Measurements from ENCODE around the gene MTCL1. TPM values are rescaled to one million over a fixed set of nuclear protein-coding genes. Genes with fewer than 3 reads are reported as not detected.

The MTCL1 gene
- total RNA-seq, 1 donor from 2014 or later = 0.42 TPM

DNA sequence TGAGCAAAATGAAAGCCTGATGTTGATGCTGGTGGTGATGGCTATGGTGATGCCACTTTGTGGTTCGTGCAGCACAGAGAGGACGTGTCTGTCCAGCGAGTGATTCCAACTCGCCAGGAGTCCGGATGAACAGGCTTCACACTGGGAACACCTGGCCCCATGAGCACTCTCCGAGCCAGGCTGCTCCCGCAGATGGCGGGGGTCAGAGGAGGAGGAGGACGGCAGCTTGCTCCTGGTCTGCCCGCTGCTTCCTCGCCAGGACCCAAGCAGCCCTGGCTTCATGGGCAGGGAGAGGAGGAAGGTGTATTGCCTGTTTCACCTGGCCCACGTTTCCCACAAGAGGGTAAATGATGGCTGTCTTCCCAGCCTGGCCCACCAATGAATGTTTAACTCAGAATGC lies 121.6 kb downstream of the MTCL1 start:
- intact Hi-C loops (cut with micrococcal nuclease) = no loop called here

DNA sequence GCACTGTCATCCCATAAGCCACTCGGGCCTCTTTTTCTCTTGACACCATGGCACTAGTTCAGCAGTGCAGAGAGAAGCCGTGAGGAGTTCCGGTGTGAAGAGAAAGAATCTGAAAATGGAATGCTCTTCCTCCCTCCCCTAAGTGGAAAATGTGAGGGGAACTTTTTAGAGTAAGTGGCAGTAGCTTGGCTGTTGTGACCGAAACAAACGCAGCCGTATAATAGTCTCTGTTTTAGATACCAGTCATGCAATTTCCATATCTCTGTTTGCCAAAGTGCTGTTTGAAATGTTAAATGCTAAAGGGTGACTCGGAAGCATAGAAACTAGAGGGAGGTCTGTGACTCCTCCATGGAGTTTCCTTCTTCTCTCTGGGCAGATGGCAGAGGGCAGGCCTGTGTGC lies 122.9 kb downstream of the MTCL1 start:
- intact Hi-C loops (cut with micrococcal nuclease) = no loop called here

DNA sequence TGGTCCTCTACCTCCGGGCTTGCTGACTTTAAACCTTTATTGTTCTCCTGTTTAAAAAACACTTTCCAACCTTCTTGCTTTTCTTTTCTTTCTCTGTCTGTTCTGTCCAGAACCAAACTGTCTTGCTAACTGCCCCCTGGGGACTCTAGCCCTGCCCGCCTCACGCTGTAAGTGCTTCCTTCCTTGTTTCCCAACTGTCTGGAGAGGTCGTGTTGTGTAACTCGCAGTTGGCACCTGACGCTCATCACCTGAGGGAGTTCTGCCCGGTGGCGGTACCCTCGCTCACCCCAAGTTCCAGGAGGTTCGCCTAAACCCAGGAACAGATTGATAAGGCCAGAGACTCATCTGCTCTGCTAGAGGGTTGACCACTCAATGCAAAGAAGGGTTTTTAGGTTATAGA lies 123.4 kb downstream of the MTCL1 start:
- intact Hi-C loops (cut with micrococcal nuclease) = no loop called here

DNA sequence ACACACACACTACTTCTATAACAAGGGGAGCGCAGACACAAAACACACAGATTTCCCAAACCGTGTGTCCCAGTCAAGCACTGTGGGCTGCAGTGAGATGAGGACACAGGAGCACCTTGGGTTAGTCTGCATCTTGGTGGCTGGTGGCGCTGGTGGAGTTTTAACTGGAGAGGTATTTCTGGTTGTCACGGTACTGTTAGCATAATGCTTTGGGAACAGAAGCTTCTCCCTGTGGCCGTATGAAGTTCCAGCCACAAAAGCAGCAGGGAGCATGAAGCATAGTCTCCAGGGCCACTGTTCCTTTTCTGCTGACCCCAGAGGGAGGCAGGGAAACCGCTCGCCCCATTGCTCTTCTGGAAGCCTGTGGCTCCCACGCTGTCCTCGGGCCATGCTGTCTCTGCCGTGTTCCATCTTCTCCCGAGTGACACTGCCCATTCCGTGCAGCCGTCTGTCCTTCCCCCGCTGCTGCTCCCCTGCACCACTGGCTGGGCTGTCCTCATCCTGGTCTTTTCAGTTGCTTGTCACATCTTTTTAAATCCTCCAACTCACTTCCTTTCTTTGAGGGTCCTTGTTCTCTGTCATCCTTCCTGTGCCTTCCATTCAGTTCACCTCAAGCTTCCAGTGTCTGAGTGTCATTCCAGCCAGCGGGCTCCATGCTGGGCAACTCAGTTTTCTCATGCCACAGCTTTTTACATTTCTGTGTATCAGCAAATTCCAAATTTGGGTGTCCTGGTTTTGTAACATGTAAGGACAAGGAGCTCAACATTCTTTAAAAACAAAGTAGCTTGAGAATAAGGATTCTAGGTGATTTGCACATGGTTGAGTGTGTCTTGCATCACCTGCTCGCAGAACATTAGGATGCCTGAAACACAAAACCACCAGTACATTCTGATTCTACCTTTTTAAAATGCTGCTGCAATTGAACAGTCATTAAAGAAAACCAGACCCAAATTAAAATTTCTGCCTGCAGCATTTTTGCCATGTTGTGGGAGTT lies 125.0 kb downstream of the MTCL1 start:
- intact Hi-C loops (cut with micrococcal nuclease) = no loop called here

DNA sequence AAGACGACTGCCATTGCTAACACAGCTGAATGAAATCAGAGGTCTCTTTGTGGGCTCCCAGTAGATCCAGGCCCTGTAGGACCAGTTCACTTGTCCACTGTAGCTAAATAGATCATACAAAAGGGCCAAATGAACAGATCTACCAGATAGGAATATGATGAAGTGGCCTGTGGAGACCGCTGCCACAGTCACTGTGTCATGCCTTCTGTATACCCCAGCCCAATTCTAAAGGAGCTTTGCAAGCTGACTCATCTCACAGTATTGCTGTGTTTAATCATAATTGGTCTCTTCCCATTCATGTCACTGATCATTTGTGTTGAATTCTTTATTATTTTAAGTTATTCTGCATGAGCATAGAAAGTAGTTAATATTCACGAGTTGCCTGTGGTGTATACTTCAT lies 125.8 kb downstream of the MTCL1 start:
- intact Hi-C loops (cut with micrococcal nuclease) = no loop called here

DNA sequence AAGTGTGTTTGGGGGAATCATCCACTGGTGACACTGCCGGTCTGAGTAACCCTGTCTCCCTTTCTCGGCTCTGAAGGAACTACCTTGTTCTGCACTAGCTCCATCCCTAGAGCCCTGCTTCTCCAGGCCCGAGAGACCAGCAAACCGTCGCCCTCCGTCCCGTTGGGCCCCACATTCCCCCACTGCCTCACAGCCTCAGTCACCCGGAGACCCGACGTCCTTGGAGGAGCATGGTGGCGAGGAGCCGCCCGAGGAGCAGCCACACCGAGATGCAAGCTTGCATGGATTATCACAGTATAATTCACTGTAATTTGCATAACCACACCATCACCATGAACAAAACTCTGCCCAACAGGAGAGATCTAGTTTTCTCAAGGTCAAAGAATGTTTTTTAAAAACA lies 126.2 kb downstream of the MTCL1 start:
- intact Hi-C loops (cut with micrococcal nuclease) = no loop called here

DNA sequence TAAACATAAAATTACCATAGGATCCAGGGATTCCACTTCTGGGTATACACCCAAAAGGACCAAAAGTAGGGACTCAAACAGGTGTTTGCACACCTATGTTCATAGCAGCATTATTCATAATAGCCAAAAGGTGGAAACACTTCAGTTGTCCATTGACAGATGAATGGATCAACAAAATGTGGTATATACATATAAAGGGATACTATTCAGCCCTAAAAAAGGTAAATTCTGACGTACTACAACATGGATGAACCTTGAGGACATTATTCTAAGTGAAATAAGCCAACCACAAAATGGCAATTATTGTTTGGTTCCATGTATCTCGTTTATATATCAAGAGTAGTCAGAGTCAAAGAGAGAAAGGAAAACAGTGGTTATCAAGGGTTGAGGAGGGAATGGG lies 128.1 kb downstream of the MTCL1 start:
- intact Hi-C loops (cut with micrococcal nuclease) = no loop called here

DNA sequence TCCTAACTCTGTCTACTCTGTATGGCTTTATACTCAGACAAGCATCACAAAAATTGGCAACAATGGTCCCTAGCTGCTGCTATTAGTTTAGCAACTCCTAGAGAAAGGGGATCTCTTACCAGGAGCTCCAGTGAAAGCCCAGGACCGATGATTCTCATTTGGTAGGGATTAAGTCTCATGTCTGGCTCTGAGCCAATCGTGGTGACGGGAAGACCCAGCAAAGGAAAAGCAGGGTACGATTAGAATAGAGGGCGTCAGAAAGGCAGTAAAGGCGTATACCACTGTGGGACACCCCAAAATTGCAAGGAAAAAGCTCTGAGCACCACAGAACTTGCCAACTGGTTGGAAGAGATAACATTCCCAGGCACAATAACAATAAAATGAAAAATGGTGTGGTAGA lies 129.5 kb downstream of the MTCL1 start:
- intact Hi-C loops (cut with micrococcal nuclease) = no loop called here

DNA sequence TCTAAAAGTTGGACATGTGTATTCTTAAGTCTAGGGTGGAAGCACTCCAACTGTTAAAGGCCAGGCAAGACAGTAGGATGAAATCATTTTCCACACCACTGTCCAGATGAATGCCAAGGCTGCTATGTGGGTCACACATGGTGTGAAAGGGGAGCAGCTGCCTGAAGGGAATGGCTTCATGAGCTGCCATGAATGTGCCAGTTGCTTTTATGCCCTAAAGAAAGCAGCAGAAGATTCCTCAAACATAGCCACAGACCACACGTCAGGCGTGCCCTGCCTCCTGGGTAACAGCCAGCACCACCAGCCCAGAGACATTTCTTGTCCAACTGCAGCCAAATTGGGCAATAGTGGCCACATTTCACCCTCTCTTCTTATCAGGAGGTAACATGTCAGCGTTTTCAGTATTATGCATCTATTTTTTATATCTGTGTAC lies 130.2 kb downstream of the MTCL1 start:
- intact Hi-C loops (cut with micrococcal nuclease) = no loop called here

DNA sequence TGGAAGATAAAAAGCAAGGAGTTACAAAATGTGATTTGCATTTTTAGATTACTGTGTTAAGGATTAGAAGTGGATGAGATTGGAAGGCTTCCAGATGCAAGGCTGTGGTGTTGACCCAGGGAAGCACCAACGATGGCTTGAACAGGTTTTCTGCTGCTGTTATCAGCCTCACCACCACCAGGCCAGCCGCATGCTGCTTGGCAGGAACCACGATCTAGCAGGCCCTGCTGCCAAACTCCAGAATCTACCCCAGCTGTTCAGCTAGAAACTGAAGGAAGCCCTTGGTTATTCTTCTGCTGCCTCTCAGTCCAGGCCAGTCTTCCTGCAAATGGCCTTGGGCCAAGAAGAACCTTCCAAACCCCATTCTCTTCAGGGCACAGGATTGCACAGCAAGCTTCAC lies 133.9 kb downstream of the MTCL1 start:
- intact Hi-C loops (cut with micrococcal nuclease) = no loop called here

DNA sequence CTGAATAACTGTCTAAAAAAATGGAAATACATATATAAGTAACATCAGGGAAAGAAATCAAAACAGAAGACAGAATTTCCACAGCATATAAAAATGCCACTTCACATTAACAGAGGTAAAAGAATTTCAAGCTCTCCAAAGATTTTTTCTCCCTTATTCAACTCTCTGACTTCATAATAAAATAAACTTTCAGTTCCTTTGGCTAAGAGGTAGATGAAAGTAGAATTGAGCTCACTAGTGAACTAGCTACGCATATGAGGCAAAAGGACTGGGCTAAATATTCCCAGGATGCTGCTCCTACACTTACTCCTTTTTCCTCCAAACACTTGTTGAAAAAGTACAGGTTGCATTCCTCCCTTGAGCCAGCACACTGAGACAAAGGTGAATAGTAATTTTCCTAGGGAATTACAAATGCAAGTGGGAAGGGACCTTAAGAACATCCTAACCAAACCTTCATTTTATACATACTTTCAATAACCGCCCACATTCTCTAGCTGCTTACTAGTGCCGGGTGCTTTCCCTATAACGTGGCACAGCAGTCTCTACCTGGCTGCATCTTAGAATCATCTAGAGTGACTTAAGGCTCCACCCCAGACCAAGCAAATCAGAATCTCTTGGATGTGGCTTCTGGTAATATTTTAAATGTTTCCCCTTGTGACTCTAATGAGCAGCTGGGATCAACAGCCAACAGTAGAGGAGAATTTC lies 136.6 kb downstream of the MTCL1 start:
- intact Hi-C loops (cut with micrococcal nuclease) = loop anchor here (5.0 kb wide), 1 partner anchor 95 kb away; no protein-coding TSS in a partner anchor

DNA sequence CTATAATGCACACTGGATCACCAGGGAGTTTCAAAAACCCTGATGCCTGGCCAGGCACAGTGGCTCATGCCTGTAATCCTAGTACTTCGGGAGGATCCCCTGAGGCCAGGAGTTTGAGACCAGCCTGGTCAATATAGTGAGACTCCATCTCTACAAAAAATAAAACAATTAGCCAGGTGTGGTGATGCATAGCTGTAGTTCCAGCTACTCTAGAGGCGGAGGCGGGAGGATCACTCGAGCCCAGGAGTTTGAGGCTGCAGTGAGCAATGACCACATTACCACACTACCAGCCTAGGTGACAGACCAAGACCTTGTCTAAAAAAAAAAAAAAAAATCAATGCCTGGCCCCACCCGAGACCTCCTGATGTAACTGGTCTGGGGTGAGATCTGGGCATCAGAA lies 137.2 kb downstream of the MTCL1 start:
- intact Hi-C loops (cut with micrococcal nuclease) = loop anchor here (5.0 kb wide), 1 partner anchor 95 kb away; no protein-coding TSS in a partner anchor

DNA sequence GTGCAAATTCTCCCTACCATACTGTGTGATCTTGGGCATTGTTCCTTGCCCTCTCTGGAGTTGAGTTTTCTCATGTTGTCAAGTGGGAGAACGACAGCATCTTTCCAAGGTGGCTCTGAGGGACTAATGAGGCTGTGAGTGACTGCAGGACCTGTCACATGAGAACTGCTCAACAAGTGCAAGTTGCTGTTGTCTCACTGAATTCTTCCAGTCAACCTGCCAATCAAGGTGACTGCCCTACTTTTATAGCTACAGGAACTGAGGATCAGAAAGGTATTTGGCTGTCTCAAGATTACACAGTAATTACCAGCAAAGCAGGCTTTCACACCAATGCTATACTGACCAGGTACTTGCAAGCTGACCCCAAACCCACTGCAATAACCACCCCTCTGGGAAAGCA lies 137.6 kb downstream of the MTCL1 start:
- intact Hi-C loops (cut with micrococcal nuclease) = loop anchor here (5.0 kb wide), 1 partner anchor 94 kb away; no protein-coding TSS in a partner anchor

DNA sequence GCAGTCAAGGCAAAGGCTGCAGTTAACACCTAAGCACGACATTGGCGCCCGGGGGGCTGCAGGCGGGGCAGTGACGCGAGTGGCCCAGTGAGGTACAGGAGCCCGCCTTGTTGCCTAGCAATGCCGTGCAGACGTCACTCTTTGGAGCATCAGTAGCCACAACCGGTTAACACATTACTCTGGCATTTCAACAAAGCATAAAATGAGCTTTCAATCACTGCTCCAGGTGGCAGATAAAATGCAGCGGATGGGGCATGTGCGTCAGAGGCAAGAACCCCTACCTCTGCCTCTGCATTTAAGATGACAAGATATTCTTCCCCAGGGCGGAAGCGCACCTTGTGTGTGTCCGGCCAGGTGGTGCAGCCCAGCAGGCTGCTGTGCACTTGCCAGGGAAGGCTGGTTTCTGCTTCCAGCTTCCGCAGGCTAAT lies 139.4 kb downstream of the MTCL1 start:
- intact Hi-C loops (cut with micrococcal nuclease) = loop anchor here (5.0 kb wide), 1 partner anchor 93 kb away; no protein-coding TSS in a partner anchor

DNA sequence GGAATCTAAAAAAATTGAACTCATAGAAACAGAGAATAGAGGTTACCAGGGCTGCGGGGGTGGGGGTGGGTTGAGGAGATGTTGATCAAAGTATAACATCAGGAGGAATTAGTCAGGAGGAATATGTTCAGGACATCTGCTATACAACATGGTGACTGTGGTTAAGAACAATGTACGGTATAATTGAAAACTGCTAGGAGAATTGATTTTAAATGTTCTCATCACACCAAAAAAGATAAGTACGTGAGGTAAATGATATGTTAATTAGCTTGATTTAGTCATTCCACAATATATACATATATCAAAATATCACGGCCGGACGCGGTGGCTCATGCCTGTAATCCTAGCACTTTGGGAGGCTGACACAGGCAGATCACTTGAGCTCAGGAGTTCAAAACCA lies 140.2 kb downstream of the MTCL1 start:
- intact Hi-C loops (cut with micrococcal nuclease) = no loop called here

DNA sequence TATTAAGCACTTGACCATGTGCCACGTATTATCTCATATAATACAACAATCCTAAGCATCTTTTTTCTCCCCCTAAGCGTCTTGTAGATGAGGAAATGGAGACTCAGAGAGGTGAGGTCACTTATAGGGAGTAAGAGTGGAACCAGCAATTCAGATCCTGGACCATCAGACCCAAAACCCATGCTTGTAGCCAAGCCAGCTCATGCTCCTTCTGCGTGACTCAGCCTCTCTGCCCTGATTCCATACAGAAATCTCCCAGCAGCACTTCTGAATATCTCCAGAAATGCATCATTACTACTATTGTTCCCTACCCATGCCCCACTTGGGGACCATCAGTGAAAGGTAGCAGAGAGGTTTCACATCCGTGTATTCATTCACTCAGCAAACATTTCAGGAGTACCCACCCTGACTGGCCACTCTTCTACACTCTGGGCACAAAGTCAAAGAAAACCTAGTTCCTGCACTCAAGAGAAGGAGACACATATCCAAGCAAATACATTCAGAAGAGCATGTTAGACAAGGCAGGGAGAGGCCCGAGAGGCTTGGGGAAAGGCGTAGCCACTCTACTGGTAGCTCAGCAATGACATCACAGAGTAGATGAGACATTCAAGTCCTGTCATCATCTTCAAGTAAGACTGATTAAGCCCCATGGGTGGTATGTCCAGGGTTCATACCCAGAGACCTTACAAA lies 141.9 kb downstream of the MTCL1 start:
- intact Hi-C loops (cut with micrococcal nuclease) = no loop called here

DNA sequence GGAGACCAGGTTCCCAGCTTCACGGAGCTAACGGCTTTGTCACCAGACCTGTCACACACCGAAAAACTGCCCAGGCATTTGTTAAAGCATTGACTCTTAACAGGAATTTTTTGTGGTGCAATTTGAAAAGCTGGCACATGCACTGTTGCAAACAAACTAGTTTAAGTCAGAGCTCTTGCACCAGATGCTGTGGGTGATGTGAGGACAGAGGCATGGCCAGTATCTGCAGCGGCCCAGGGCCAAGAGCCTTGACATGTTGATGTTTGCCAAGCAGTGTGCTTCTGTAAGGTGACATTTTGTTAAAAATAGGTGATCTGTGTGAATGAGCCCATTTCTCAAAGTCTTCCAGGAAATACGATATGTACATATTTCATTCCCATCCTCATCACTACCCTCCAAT lies 142.5 kb downstream of the MTCL1 start:
- intact Hi-C loops (cut with micrococcal nuclease) = no loop called here

DNA sequence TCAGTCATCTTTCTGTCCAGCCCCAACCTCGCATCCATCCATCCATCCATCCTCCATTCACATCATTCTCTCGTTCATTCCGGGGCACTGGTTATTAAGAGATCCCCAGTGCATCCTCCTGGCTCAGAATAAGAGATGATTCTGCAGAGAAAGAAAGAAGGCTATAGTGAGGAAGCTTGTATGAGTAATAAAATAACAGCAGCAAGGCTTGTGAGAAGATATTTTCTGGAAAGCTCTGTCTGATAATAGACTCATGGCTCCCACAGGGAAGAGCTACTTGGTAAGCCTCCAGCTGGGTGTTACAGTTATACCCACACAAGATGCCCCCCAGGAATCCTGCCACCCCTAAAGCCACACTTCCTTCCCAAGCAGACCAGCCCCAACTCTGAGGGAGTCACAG lies 143.2 kb downstream of the MTCL1 start:
- intact Hi-C loops (cut with micrococcal nuclease) = no loop called here

DNA sequence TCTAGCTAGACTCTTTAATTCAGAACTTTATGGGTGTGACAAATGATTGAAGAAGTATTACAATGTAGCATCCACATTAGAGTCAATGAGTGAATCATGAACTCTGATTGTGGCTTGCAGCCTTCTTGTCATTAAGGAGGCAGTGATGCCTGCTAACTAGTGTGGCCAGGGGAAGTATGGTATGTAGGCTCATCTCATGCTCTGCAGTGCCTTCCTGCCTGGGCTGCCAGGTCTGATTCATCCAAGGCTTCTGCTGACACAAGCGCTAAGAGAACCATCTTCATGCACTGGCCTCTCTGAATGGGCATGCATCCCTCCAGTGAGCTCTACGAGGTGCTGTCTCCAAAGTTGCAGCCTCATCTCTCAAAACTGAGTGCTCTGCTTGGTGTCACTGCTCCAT lies 144.3 kb downstream of the MTCL1 start:
- intact Hi-C loops (cut with micrococcal nuclease) = no loop called here

DNA sequence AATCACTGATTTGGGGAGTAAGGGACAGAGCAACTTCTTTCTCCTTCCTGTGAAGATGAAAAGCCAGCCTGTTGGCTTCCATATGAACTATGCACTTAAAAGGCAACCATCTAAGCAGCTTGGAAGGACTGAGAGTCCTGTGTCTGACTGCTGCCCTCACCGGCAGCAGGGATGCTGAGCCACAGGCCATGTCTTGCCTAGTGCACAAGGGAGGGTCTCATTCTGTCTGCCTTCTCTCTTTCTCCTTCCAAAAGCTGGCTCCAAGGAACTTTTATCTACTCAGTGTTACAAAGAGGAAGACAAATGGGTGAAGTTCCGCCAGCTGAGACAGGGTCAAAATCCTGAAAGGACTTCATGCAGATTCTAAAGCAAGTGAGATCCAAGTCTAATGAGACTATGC lies 146.3 kb downstream of the MTCL1 start:
- intact Hi-C loops (cut with micrococcal nuclease) = no loop called here

DNA sequence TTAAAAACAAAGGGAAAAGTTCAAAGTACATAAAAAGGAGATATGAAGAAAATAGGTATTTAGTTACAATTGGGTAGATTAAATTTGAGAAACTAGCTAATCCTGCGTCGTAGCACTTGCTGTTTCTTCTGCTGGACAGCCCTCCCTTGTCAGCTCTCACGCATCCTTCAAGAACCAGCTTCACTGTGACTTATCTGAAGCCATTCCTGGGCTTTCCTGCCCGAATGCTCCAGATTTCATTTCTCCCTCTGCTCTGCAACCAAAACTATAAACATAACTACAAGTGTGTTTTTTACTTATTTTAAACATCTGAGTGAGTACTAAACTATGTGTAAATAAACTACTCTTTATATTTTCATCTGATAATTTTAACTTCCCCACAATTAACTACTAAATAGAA lies 149.2 kb downstream of the MTCL1 start:
- intact Hi-C loops (cut with micrococcal nuclease) = no loop called here

DNA sequence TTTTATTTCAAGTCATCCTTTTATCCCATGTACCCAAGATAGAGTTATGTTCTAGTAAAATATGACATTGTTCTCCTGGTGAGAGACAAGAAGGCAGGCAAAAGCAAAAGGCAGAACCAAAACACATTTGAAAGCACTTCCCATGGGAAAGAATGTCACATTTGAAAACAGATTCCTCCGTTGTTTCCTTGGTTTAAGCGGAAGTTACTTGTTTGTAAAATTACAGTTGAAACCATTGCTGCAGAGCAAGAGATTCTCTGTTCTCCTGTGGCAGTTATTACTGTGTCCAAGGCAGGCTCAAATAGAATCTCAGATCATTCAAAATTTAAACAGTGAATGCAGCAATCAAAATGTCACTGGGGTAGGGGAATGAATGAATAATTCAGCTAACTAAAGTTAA lies 149.6 kb downstream of the MTCL1 start:
- intact Hi-C loops (cut with micrococcal nuclease) = no loop called here

All from T-helper 1 cell treated with Interleukin-12 subunit alpha and Interleukin-12 subunit beta and Interleukin-4 antibody, amounts not matched to agents 30 ng/mL and 1 ng/mL, for 36 hours (primary cell).